BJ (cell line): ENCODE measurements around the gene HIVEP3. TPM values are rescaled to one million over a fixed set of nuclear protein-coding genes. Genes with fewer than 3 reads are reported as not detected.

ENCODE experiments used
- CTCF ChIA-PET: fragments of 350-600 bp; formaldehyde crosslinking; extraction: SDS; loops from one replicate; lab custom pipeline; 2021; ENCODE audit warnings: antibody characterized with exemption, inconsistent platforms; lab: Yijun Ruan, JAX
- POLR2A ChIA-PET: fragments of 300-600 bp; sonication (Branson Sonifier 250); formaldehyde crosslinking; extraction: SDS; loops from one replicate; lab custom pipeline; 2021; ENCODE audit warnings: antibody characterized with exemption; lab: Charles Lee
- DNase-seq: peaks from one replicate; pipeline ENCODE4 v3.0.0-alpha.2; 2011; ENCODE audit warnings: low read depth
- H3K27me3 ChIP-seq: 2 replicates; pipeline ENCODE4 v1.6.0; 2011; ENCODE audit warnings: low read length; ENCODE audit not compliant: control insufficient read depth, insufficient read depth
- H3K36me3 ChIP-seq: 2 replicates; pipeline ENCODE4 v1.5.1; 2011; ENCODE audit warnings: low read length; ENCODE audit not compliant: control insufficient read depth, insufficient read depth
- H3K4me3 ChIP-seq: 2 replicates; pipeline ENCODE4 v1.5.1; 2011; ENCODE audit warnings: low read depth, mild to moderate bottlenecking, control low read depth, low read length
- CTCF ChIP-seq: IDR thresholded peaks from 2 replicates; pipeline ENCODE4 v1.5.1; 2011; ENCODE audit warnings: low read depth, mild to moderate bottlenecking, control low read depth, inconsistent platforms, low read length, moderate library complexity; ENCODE audit not compliant: insufficient read depth
- polyA plus RNA-seq: library from polyadenylated mRNA; depleted of rRNA; stranded (reverse); fragments of >200 nt; gene quantifications from 2 replicates; pipeline ENCODE4 v1.2.3, GENCODE V29; 2011

Gene HIVEP3
- polyA plus RNA-seq, 1 experiment: 4.0 TPM

DNA sequence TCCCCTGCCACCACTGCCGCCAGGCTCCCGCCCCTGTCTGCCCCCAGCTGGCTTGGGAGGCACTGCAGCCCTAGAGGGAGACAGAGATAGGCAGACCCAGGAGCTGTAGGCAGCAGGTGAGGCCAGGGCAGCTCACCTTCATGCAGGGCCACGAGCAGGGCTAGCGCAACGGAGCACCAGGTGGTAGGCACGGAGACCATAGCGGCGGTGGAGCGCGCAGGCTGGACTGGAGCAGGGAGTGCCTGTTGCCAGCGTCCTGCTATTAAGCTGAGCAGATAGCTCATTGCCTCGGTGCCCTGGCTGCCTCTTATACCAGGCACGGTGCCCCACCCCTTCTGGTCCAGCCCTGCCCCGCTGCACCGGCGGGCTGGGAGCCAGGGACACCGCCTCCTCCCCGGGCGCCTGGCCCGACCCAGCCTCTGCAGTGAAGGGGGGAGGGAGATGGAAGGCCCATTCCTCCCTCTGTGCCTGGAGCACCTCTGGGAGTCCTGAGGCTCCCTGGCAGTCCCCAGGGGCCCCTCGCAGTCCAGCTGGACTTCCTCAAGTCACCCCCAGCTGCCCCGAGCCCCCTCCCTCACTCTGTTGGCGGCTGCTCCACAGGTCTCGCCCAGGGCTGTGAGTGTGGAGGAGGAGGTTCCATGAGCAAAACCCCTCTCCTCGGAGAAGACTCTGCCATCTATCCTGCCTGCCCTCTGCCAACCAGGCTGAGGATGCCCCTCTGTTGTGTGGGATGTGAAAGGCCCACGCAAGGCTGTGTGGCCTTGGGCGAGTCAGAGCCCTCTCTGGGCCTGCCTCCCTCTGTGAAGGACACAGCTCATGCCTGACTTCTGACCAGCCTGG lies 434.1 kb downstream of the HIVEP3 start, which contains the start of gene EDN2:
EDN2 (minus strand) TSS at position 282 of the 840 bp plus-strand sequence; CDS start at position 200, 82 bp downstream.
- no peak for DNase-seq
- Histone ChIP-seq H3K27me3 (no peaks in the 10 kb centered on the region; the same call in 1 of the 2 replicates), H3K36me3 (no peaks in the 10 kb centered on the region), H3K4me3 (no peak within 1 kb of the TSS)
- ChIA-PET CTCF (interaction anchor here (1.1 to 4.6 kb wide), 4 partner anchors 8 to 31 kb away, joined by 3 to 23 read pairs (median 4); no protein-coding TSS in a partner anchor), POLR2A (no interaction called here)
- TF ChIP-seq CTCF: peak; percentile 25; the same call in 1 of the 2 replicates

DNA sequence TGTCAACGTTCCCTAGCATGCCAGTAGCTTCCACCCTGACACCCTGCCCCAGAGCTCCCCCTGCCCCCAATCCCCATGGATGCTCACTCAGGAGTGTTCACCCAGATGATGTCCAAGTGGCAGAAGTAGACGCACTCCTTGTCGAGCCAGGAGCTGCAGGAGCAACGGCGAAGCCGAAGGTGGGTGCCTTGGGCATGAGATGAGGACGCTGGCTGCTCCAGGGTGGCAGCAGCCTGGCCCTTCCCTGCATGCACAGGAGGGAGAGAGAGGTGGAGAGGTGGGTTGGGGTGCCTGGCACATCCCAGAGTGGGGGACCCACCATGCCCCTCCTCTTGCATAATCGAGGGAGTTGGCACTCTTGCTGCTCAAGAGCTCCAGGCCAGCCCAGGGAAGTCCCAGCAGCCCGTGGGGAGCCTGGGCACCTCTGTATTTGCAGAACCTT lies 434.7 kb downstream of the HIVEP3 start:
- Histone ChIP-seq H3K4me3 (no peak overlapping the region), H3K36me3 (no peaks in the 10 kb centered on the region), H3K27me3 (no peaks in the 10 kb centered on the region; the same call in 1 of the 2 replicates)
- ChIA-PET POLR2A (no interaction called here), CTCF (interaction anchor here (1.1 to 4.6 kb wide), 5 partner anchors 8 to 52 kb away, joined by 3 to 23 read pairs (median 4); no protein-coding TSS in a partner anchor)
- DNase-seq: no peak
- no peak for TF ChIP-seq CTCF

GRCh38 chr1:41483001-41483850 lies 435.5 kb downstream of the HIVEP3 start:
- H3K36me3 ChIP-seq: no peaks in the 10 kb centered on the region
- no peak for TF ChIP-seq CTCF
- ChIA-PET CTCF (interaction anchor here (0.7 to 4.6 kb wide), 8 partner anchors 9 to 201 kb away, joined by 3 to 23 read pairs (median 4); no protein-coding TSS in a partner anchor), POLR2A (no interaction called here)
- no peaks in the 10 kb centered on the region; the same call in 1 of the 2 replicates for H3K27me3 ChIP-seq
- DNase-seq: no peak
- no peak overlapping the region for H3K4me3 ChIP-seq

GRCh38 chr1:41482001-41482765 lies 436.5 kb downstream of the HIVEP3 start:
- TF ChIP-seq CTCF: no peak
- no peaks in the 10 kb centered on the region for H3K36me3 ChIP-seq
- H3K27me3 ChIP-seq: no peaks in the 10 kb centered on the region; the same call in 1 of the 2 replicates
- DNase-seq: no peak
- ChIA-PET POLR2A (no interaction called here), CTCF (interaction anchor here (0.7 to 4.6 kb wide), 7 partner anchors 10 to 200 kb away, joined by 3 to 23 read pairs (median 3); no protein-coding TSS in a partner anchor)
- H3K4me3 ChIP-seq: no peak overlapping the region
